ENCODE results near the gene TRERF1. TPM values are rescaled to one million over a fixed set of nuclear protein-coding genes. Genes with fewer than 3 reads are reported as not detected.
A peak's percentile ranks its signal among the peaks of the same experiment; 100 is the strongest.

The TRERF1 gene
- total RNA-seq, 1 donor: 6.5 TPM

GRCh38 chr6:42443312-42444060 is 8.2 kb downstream of the TRERF1 start:
- no peak overlapping the region for H3K4me3 ChIP-seq (ENCODE audit: low read depth, low read length)
- no peak for TF ChIP-seq CTCF (IDR thresholded peaks at IDR 0.05; ENCODE audit: insufficient read depth, low read depth, low read length)

GRCh38 chr6:42441697-42442081 is 10.0 kb downstream of the TRERF1 start:
- peak; percentile 26 for DNase-seq (ENCODE audit: low read depth)
- TF ChIP-seq CTCF (IDR thresholded peaks at IDR 0.05; ENCODE audit: insufficient read depth, low read depth, low read length): no peak
- H3K4me3 ChIP-seq (ENCODE audit: low read depth, low read length): no peak overlapping the region

More at GRCh38 chr6:42443312-42444060, 8.2 kb downstream of the TRERF1 start:
- peak; percentile 44 for DNase-seq (ENCODE audit: low read depth)

GRCh38 chr6:42440778-42441696 is 10.7 kb downstream of the TRERF1 start:
- no peak for TF ChIP-seq CTCF (IDR thresholded peaks at IDR 0.05; ENCODE audit: insufficient read depth, low read depth, low read length)
- DNase-seq (ENCODE audit: low read depth): peak; percentile 72
- peak overlapping the region; percentile 32 for H3K4me3 ChIP-seq (ENCODE audit: low read depth, low read length)

- DNase-seq (ENCODE audit: low read depth): peak; percentile 40
- no peak overlapping the region for H3K4me3 ChIP-seq (ENCODE audit: low read depth, low read length)
- TF ChIP-seq CTCF (IDR thresholded peaks at IDR 0.05; ENCODE audit: insufficient read depth, low read depth, low read length): no peak
Measured at GRCh38 chr6:42440027-42440426, 11.7 kb downstream of the TRERF1 start.

GRCh38 chr6:42436825-42437224 is 14.9 kb downstream of the TRERF1 start:
- TF ChIP-seq CTCF (IDR thresholded peaks at IDR 0.05; ENCODE audit: insufficient read depth, low read depth, low read length): no peak
- no peak for DNase-seq (ENCODE audit: low read depth)
- no peak overlapping the region for H3K4me3 ChIP-seq (ENCODE audit: low read depth, low read length)

GRCh38 chr6:42434237-42434636 is 17.5 kb downstream of the TRERF1 start:
- H3K4me3 ChIP-seq (ENCODE audit: low read depth, low read length): no peak overlapping the region
- TF ChIP-seq CTCF (IDR thresholded peaks at IDR 0.05; ENCODE audit: insufficient read depth, low read depth, low read length): no peak
- no peak for DNase-seq (ENCODE audit: low read depth)
